Adrenal gland (tissue), 5 donors: ENCODE results near the gene SNX1.

ENCODE experiments used
- CTCF ChIP-seq, 6 experiments: fragments of 450-650 bp in 4 of 6; fragments of 200-600 bp in 2 of 6; sonication (generic) in 1 of 6; IDR thresholded peaks; 1 replicate in 5 of 6; 2 replicates in 1 of 6; pipeline versions ENCODE4 v1.5.1 to v1.8.0; 2016 to 2021; ENCODE audit warnings: antibody characterized with exemption in 6 of 6, mild to moderate bottlenecking in 2 of 6, moderate library complexity in 1 of 6
- POLR2A ChIP-seq, 2 donors: fragments of 450-650 bp; IDR thresholded peaks; one replicate each; pipeline ENCODE4 v1.6.1; 2017; ENCODE audit warnings: antibody characterized with exemption in 2 of 2, mild to moderate bottlenecking in 2 of 2, moderate library complexity in 1 of 2
- donor health status: DM: no; HTN: no; CAD: no.

DNA sequence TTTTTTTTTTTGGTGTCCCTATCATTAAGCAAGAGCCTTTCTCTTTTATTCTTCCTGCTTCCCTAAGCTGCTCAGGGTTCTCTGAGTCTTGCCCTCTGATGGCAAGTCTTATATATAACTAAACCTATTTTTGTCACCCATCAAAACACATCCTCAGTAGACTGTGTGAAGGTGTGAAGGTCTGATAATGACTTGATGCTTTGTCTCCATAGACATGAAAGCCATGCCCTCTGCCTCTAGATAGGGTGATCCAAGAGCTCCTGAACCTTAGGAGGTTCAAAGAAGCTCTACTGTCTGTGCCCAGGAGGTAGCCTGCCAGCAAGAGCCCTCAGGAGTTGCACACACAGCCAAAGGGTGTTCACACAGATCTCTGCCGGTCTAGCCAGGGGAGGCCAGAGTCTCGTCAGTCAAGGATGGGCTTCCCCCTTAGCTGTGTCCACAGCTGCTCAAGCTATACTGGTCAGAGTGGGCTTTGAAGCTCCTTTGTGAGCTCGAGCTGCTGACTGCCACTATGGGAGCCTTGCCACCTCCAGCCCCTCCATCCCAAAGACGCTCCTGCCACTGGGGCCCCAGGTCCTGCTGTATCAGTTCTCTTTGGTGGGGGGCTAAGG is 42.7 kb downstream of the SNX1 start:
- TF ChIP-seq CTCF (IDR thresholded peaks at IDR 0.05) (no peak), POLR2A (IDR thresholded peaks at IDR 0.05) (no peak)
